Hepatocyte (in vitro differentiated cells): Measurements from ENCODE around the gene KRTAP22-2. TPM values are rescaled to one million over a fixed set of nuclear protein-coding genes. Genes with fewer than 3 reads are reported as not detected.

Experiments
- DNase-seq: peaks from one replicate; pipeline ENCODE4 v3.0.0-alpha.2; 2016; ENCODE audit warnings: low spot score
- H2AFZ ChIP-seq: fragments of 200-600 bp; sonication (generic); 2 replicates; pipeline ENCODE4 v1.6.0; 2016; ENCODE audit warnings: antibody characterized with exemption, mild to moderate bottlenecking
- H3K27ac ChIP-seq: fragments of 200-600 bp; sonication (generic); 2 replicates; pipeline ENCODE4 v1.5.1; 2016; ENCODE audit warnings: mild to moderate bottlenecking
- H3K27me3 ChIP-seq: fragments of 200-600 bp; sonication (generic); 2 replicates; pipeline ENCODE4 v1.6.1; 2016
- H3K36me3 ChIP-seq: fragments of 200-600 bp; sonication (generic); replicated peaks from 2 replicates; pipeline ENCODE4 v1.5.1; 2016; ENCODE audit warnings: low read depth; ENCODE audit not compliant: insufficient read depth
- H3K4me1 ChIP-seq: fragments of 200-600 bp; sonication (generic); 2 replicates; pipeline ENCODE4 v1.5.1; 2016; ENCODE audit warnings: mild to moderate bottlenecking, moderate library complexity; ENCODE audit not compliant: insufficient read depth
- H3K4me2 ChIP-seq: fragments of 200-600 bp; sonication (generic); 2 replicates; pipeline ENCODE4 v1.6.0; 2016
- H3K4me3 ChIP-seq: fragments of 200-600 bp; sonication (generic); 2 replicates; pipeline ENCODE4 v1.5.1; 2016; ENCODE audit warnings: mild to moderate bottlenecking
- H3K79me2 ChIP-seq: fragments of 200-600 bp; sonication (generic); 2 replicates; pipeline ENCODE4 v1.6.0; 2017; ENCODE audit warnings: mild to moderate bottlenecking
- H3K9me2 ChIP-seq: fragments of 200-600 bp; sonication (generic); replicated peaks from 2 replicates; pipeline ENCODE4 v1.6.0; 2017; ENCODE audit warnings: mild to moderate bottlenecking; ENCODE audit not compliant: insufficient read depth
- H3K9me3 ChIP-seq: fragments of 200-600 bp; sonication (generic); 2 replicates; pipeline ENCODE4 v1.5.1; 2016; ENCODE audit warnings: low read depth, mild to moderate bottlenecking
- H4K20me1 ChIP-seq: fragments of 200-600 bp; sonication (generic); 2 replicates; pipeline ENCODE4 v1.6.0; 2016; ENCODE audit warnings: mild to moderate bottlenecking; ENCODE audit not compliant: insufficient read depth, poor library complexity, severe bottlenecking
- EZH2 ChIP-seq: fragments of 200-600 bp; sonication (generic); IDR thresholded peaks from 2 replicates; pipeline ENCODE4 v1.6.1; 2016; ENCODE audit warnings: antibody characterized with exemption, mild to moderate bottlenecking, borderline replicate concordance
- EZH2phosphoT487 ChIP-seq: fragments of 200-600 bp; sonication (generic); IDR thresholded peaks from one replicate; pipeline ENCODE4 v1.6.1; 2018; ENCODE audit warnings: antibody characterized with exemption, mild to moderate bottlenecking, low read depth, moderate library complexity; ENCODE audit not compliant: unreplicated experiment, severe bottlenecking
- whole genome bisulfite sequencing: methylation state at CpG from one replicate; pipeline ENCODE4 v1.1.6; 2016; ENCODE audit warnings: low lambda C conversion rate; ENCODE audit errors: missing lambda C conversion rate; 5-methylcytosine and 5-hydroxymethylcytosine counted together
- polyA plus RNA-seq: library from polyadenylated mRNA; unstranded; fragments of >200 nt; fragmentation: Nextera tagmentation; extraction: Ambion mirVana; gene quantifications from 2 replicates; pipeline ENCODE4 v1.2.1, GENCODE V29; 2016
- total RNA-seq: library from RNA; depleted of rRNA; stranded (reverse); fragments of >200 nt; gene quantifications from 2 replicates; pipeline ENCODE4 v1.2.3, GENCODE V29; 2014
- TF ChIP-seq, protein P1 (sequence below): fragments of 200-600 bp; sonication (generic); IDR thresholded peaks from 2 replicates; pipeline ENCODE4 v1.5.1; 2016; ENCODE audit warnings: antibody characterized with exemption, mild to moderate bottlenecking; ENCODE audit not compliant: poor library complexity

Gene KRTAP22-2
- total RNA-seq: not detected in 2 replicates
- polyA plus RNA-seq: not detected in 2 replicates

DNA sequence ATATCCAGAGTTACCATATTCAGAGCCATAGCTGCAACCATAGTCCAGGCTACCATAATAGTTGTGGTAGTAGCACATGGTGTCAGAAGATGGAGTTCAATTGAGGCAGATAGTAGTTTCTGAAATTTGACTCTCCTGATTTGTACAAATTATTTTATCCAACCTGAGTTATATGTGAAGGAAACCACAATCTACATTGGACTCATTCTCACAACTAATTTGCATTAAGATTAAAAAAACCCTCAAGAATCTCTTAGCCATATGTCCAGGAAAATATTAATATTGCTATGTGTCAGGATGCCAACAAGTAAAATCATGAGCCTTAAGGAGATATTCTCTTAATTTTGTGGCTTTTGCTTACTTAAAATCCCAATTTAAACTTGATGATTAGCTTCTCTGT is at the start of gene KRTAP22-2:
TSS of gene KRTAP22-2 (minus strand) at position 101 of the 400 bp plus-strand sequence.
- H3K27ac ChIP-seq: no peak within 1 kb of the TSS
- no peaks in the 10 kb centered on the region for H3K4me1 ChIP-seq
- H3K9me3 ChIP-seq: no peaks in the 10 kb centered on the region
- no peaks in the 10 kb centered on the region for H3K36me3 ChIP-seq
- no peak within 1 kb of the TSS for H3K4me3 ChIP-seq
- no peak within 1 kb of the TSS for H2AFZ ChIP-seq
- H3K9me2 ChIP-seq: no peaks in the 10 kb centered on the region
- no peaks in the 10 kb centered on the region for H4K20me1 ChIP-seq
- H3K79me2 ChIP-seq: no peaks in the 10 kb centered on the region
- H3K27me3 ChIP-seq: no peaks in the 10 kb centered on the region
- TF ChIP-seq, protein P1, sequence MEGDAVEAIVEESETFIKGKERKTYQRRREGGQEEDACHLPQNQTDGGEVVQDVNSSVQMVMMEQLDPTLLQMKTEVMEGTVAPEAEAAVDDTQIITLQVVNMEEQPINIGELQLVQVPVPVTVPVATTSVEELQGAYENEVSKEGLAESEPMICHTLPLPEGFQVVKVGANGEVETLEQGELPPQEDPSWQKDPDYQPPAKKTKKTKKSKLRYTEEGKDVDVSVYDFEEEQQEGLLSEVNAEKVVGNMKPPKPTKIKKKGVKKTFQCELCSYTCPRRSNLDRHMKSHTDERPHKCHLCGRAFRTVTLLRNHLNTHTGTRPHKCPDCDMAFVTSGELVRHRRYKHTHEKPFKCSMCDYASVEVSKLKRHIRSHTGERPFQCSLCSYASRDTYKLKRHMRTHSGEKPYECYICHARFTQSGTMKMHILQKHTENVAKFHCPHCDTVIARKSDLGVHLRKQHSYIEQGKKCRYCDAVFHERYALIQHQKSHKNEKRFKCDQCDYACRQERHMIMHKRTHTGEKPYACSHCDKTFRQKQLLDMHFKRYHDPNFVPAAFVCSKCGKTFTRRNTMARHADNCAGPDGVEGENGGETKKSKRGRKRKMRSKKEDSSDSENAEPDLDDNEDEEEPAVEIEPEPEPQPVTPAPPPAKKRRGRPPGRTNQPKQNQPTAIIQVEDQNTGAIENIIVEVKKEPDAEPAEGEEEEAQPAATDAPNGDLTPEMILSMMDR: no peak
- TF ChIP-seq EZH2 (no peak), EZH2phosphoT487 (no peak)
- H3K4me2 ChIP-seq: no peak within 1 kb of the TSS
- no peak for DNase-seq

DNA sequence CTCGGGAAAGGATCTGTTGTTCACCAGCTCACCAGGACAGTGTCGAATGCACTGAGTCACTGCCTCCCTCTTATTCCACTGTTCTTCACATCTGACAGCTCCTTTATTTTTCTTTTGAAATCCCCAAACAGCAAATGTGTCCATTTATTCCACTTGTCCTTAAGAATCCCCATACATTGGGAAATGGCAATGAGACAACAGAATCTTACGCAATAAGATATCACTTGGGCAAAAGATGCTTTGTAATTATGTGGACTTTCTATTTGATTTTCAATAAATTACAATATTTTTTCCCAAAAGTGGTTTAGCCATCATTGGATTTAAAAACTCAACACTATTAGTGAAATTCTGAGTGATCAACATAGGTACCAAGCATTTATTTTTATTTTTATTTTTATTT is 48.5 kb upstream of the KRTAP22-2 start:
- Histone ChIP-seq H3K27ac (no peak overlapping the region), H3K4me2 (no peak overlapping the region), H3K9me2 (no peaks in the 10 kb centered on the region), H3K79me2 (no peaks in the 10 kb centered on the region), H3K9me3 (no peaks in the 10 kb centered on the region), H3K4me3 (no peak overlapping the region), H3K36me3 (no peaks in the 10 kb centered on the region), H3K4me1 (no peaks in the 10 kb centered on the region), H2AFZ (no peak overlapping the region), H3K27me3 (no peaks in the 10 kb centered on the region), H4K20me1 (no peaks in the 10 kb centered on the region)
- WGBS: 91% methylated on average over 3 of the region's 3 CpGs
- TF ChIP-seq EZH2 (no peak), EZH2phosphoT487 (no peak)
- TF ChIP-seq, protein P1: no peak
- DNase-seq: no peak

DNA sequence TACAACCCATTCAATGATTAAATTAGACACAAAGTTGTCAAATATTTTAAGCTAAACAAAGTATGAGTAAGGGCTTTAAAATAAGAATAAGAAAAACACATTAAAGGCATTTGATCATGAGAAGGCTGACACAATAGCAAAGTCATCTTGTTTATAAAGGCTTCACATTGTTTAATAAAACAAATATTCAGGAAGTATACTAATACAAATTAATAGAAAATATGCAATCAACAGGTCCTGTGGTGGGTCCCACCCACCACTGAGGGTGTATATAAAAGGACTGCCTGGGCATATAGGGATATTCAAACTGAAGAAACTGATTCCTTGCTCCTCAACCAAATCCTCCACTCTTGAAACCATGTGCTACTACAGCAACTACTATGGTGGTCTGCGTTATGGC is 44.7 kb upstream of the KRTAP22-2 start, which contains the start of gene KRTAP20-2:
TSS of gene KRTAP20-2 (plus strand) at position 301 of the 400 bp plus-strand sequence. CDS start at position 359, 58 bp downstream.
- WGBS: 74% methylated on average over 1 of the region's 1 CpG
- H3K4me2 ChIP-seq: no peak within 1 kb of the TSS
- no peak within 1 kb of the TSS for H3K4me3 ChIP-seq
- H3K79me2 ChIP-seq: no peaks in the 10 kb centered on the region
- H3K4me1 ChIP-seq: no peaks in the 10 kb centered on the region
- H3K27me3 ChIP-seq: no peaks in the 10 kb centered on the region
- no peaks in the 10 kb centered on the region for H3K36me3 ChIP-seq
- no peak for DNase-seq
- no peaks in the 10 kb centered on the region for H3K9me2 ChIP-seq
- no peaks in the 10 kb centered on the region for H3K9me3 ChIP-seq
- H3K27ac ChIP-seq: no peak within 1 kb of the TSS
- H4K20me1 ChIP-seq: no peaks in the 10 kb centered on the region
- TF ChIP-seq EZH2 (no peak), EZH2phosphoT487 (no peak)
- TF ChIP-seq, protein P1: no peak
- H2AFZ ChIP-seq: no peak within 1 kb of the TSS

DNA sequence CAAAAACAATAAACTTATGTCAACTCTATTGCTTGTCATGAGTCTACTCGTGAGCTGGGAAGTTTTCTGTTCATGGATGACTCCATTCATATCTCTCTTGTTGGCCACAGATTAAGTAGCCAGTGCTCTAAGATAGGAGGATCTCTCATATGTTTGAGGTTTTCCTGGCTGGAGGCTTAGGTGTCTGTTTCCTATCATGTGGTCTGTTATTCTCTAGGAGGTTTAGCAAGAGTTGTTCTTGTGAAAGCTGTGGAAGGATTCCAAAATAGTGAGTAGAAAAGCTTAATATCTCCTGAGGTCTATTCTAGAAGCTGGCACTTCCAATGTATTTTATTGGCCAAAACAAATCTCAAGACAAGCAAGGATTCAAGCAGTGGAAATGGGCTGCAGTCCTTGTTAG is 39.0 kb upstream of the KRTAP22-2 start:
- no peak overlapping the region for H3K4me2 ChIP-seq
- H3K27me3 ChIP-seq: no peaks in the 10 kb centered on the region
- no peaks in the 10 kb centered on the region for H3K79me2 ChIP-seq
- no peak overlapping the region for H2AFZ ChIP-seq
- H3K9me2 ChIP-seq: no peaks in the 10 kb centered on the region
- no peaks in the 10 kb centered on the region for H4K20me1 ChIP-seq
- no peaks in the 10 kb centered on the region for H3K9me3 ChIP-seq
- 61% methylated on average over 1 of the region's 1 CpG for WGBS
- H3K4me1 ChIP-seq: no peaks in the 10 kb centered on the region
- H3K27ac ChIP-seq: no peak overlapping the region
- no peaks in the 10 kb centered on the region for H3K36me3 ChIP-seq
- H3K4me3 ChIP-seq: no peak overlapping the region
- TF ChIP-seq EZH2phosphoT487: no peak
- TF ChIP-seq, protein P1: no peak
- TF ChIP-seq EZH2: no peak
- no peak for DNase-seq
